ENCODE results near the gene ZNRF3. TPM values are rescaled to one million over a fixed set of nuclear protein-coding genes. Genes with fewer than 3 reads are reported as not detected.
A peak's percentile ranks its signal among the peaks of the same experiment; 100 is the strongest.

Gene ZNRF3
- total RNA-seq, 4 donors from 2014 or later, result 17.2 to 22.8 (median 19.5) TPM

DNA sequence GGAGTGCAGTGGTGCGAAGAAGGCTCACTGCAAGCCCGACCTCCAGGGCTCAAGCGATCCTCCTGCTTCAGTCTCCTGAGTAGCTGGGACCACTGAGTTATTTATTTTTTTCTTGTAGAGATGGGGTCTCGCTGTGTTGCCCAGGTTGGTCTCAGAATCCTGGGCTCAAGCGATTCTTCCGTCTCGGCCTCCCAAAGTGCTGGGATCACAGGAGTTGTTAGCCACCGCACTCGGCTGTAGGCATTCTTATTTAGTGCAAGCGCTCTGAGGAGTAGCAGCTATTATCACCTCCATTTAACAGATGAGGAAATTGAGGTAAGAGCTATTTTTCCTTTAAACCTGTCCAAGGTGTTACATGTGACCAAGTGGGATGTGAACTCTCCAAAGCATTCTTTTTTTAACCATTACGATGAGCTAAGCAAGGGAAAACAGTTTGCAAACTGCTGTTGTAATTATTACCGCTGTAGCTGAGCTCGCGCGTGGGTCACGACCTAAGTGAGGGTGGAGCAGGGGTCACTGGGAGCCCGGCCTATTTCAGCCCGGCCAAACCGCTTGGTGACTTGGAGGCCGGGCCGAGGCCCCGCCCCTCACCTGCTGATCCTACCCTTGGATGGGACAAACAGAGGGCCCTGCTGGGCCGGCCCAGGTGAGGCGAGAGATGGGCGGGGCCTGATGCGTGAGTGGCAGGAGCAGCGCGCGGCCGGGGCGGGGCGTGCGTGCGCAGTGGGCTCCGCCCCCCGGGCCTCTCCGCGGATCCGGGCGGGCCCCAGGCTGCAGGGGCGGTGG lies 189.0 kb downstream of the ZNRF3 start:
- DNase-seq (ENCODE audit: low spot score in 2 of 2), result peak; percentile 87 to 97
- H3K4me3 ChIP-seq (ENCODE audit: low read depth, poor library complexity, severe bottlenecking), result no peak overlapping the region
- intact Hi-C loops (cut with DNase I; ENCODE audit: low total_unique reads), result no loop called here
- TF ChIP-seq, protein P1, sequence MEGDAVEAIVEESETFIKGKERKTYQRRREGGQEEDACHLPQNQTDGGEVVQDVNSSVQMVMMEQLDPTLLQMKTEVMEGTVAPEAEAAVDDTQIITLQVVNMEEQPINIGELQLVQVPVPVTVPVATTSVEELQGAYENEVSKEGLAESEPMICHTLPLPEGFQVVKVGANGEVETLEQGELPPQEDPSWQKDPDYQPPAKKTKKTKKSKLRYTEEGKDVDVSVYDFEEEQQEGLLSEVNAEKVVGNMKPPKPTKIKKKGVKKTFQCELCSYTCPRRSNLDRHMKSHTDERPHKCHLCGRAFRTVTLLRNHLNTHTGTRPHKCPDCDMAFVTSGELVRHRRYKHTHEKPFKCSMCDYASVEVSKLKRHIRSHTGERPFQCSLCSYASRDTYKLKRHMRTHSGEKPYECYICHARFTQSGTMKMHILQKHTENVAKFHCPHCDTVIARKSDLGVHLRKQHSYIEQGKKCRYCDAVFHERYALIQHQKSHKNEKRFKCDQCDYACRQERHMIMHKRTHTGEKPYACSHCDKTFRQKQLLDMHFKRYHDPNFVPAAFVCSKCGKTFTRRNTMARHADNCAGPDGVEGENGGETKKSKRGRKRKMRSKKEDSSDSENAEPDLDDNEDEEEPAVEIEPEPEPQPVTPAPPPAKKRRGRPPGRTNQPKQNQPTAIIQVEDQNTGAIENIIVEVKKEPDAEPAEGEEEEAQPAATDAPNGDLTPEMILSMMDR (IDR thresholded peaks at IDR 0.05), result no peak
- TF ChIP-seq POLR2A (IDR thresholded peaks at IDR 0.05), result no peak
- 32 to 44% methylated on average over 19 to 25 of the region's 41 CpGs for WGBS, 2 donors

DNA sequence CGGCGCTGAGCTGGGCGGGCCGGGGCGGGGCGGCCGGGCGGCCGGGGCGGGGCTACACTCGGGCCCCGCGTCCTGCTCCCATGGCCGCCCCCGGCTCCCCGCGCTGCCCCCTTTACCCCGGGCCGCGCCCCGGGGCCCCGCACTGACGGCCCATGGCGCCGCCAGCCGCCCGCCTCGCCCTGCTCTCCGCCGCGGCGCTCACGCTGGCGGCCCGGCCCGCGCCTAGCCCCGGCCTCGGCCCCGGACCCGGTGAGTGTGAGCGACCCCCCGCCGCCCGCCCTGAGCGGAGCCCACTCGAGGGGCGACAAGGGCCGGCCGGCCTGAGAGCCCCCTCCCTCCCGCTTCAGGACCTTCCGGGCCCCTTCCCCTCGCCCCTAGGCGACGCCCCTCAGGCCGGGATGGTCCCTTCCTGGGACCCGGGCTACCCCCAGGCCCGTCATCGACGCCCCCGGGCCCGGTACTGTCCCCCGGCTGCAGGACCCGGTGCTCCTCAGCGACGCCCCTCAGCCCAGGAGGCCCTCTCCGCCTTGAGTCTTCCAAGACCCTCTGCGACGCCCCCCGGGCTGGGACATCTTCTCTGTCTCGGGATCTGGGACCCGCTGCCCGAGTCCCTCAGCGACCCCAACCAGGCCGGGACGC lies 189.7 kb downstream of the ZNRF3 start, which contains the start of gene KREMEN1:
KREMEN1 (plus strand) TSS at position 57 of the 639 bp plus-strand sequence; CDS start at position 153, 96 bp downstream.
- 1% methylated on average over 10 to 39 of the region's 76 CpGs for WGBS, 2 donors
- intact Hi-C loops (cut with DNase I; ENCODE audit: low total_unique reads), result no loop called here
- H3K4me3 ChIP-seq (ENCODE audit: low read depth, poor library complexity, severe bottlenecking), result peak within 1 kb of the TSS; percentile 68
- no peak for DNase-seq (ENCODE audit: low spot score in 2 of 2)
- TF ChIP-seq, protein P1 (IDR thresholded peaks at IDR 0.05), result no peak
- TF ChIP-seq POLR2A (IDR thresholded peaks at IDR 0.05), result no peak

DNA sequence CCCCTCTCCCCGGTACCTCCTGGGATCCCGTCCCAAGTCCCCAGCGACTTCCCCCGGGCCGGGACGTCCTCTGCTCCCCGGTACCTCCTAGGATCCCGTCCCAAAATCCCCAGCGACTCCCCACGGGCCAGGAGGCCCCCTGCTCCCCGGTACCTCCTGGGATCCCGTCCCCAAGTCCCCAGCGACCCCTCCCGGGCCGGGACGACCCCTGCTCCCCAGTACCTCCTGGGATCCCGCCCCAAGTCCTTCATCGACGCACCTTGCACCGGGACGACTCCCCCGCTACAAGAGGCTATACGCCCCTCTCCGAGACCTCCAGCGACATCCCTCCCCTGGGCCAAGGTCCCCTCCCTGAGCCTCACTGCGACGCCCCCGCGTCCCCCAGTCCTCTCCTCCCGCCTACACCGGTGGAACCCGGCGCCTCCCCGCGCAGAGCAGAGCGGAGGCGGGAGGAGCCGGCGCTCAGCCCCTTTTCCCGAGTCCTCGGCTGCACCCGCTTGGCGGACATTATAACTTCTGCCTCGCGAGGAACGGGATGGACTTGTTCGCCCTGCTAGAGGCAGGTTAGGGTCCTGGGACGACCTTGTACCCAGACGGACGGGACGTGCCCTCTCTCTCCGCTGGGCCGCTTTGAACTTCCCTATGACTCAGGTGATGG lies 190.4 kb downstream of the ZNRF3 start:
- peak; percentile 43 to 91 for DNase-seq (ENCODE audit: low spot score in 2 of 2)
- peak overlapping the region; percentile 68 for H3K4me3 ChIP-seq (ENCODE audit: low read depth, poor library complexity, severe bottlenecking)
- intact Hi-C loops (cut with DNase I; ENCODE audit: low total_unique reads), result no loop called here
- TF ChIP-seq POLR2A (IDR thresholded peaks at IDR 0.05), result no peak
- TF ChIP-seq, protein P1 (IDR thresholded peaks at IDR 0.05), result no peak
- 2 to 4% methylated on average over 41 to 53 of the region's 53 CpGs for WGBS, 2 donors

DNA sequence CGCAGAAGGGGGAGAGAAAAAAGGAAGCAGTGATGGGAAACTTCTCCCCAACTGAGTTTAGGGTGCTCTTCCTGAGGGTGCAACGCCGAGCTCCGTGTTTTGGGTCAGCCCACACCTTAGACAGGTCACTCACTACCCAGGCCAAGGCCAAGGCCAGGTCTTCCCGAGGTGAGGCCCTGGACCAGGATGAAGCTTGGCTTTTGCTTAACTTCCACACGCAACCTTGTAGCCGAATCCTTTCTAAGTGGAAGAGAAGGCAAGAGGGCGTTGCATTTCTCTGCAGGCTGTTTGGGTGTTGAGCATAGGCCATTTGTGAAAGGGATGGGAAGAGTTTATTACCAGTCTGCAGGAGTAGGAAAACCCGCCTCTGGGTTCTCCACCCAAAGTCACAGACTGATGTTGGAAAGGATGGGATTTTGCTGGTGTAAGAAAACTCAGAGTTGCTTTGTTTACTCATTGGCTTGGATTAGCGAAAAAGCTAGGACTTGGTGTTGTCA lies 191.0 kb downstream of the ZNRF3 start:
- DNase-seq (ENCODE audit: low spot score in 2 of 2), result no peak
- 21 to 23% methylated on average over 10 of the region's 10 CpGs for WGBS, 2 donors
- peak overlapping the region; percentile 68 for H3K4me3 ChIP-seq (ENCODE audit: low read depth, poor library complexity, severe bottlenecking)
- intact Hi-C loops (cut with DNase I; ENCODE audit: low total_unique reads), result no loop called here
- TF ChIP-seq, protein P1 (IDR thresholded peaks at IDR 0.05), result no peak
- TF ChIP-seq POLR2A (IDR thresholded peaks at IDR 0.05), result no peak

DNA sequence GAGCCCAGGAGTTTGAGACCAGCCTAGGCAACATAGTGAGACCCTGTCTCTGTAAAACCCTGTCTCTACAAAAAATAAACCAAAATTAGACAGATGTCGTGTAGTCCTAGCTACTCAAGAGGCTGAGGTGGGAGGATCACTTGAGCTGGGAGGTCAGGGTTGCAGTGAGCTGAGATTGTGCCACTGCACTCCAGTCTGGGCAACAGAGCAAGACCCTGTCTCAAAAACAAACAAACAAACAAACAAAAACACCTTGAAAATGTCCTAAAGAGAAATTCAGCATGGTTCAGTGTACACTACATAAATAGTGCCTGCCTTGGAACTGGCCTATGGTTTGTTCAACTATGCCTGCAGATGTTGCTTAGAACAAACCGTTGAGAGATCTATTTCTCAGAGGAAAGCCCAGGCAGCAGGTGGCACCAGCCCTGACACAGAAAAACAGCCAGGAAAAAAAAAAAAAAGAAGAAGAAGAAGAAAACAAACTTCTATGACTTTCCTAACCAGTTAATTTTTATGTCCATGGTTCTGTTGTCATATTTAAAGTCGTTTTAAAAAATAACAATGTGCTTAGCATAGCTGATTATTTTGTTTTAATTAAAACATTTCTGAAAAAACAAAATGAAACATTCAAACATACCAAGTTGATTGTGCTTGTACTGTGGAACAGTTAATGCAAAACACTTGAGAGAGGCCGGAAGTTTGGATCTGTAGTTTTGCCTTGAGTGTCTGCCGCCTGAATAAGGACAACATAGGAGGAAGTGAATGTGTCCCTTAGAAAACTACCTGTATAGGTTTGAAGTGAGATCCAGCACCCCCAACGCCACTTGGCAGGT lies 194.9 kb downstream of the ZNRF3 start:
- no peak for DNase-seq (ENCODE audit: low spot score in 2 of 2)
- intact Hi-C loops (cut with DNase I; ENCODE audit: low total_unique reads), result no loop called here
- 64 to 68% methylated on average over 6 of the region's 6 CpGs for WGBS, 2 donors
- H3K4me3 ChIP-seq (ENCODE audit: low read depth, poor library complexity, severe bottlenecking), result no peak overlapping the region
- TF ChIP-seq, protein P1 (IDR thresholded peaks at IDR 0.05), result no peak
- TF ChIP-seq POLR2A (IDR thresholded peaks at IDR 0.05), result no peak
